Measurements from ENCODE around the gene LRRC36.

The LRRC36 gene

GRCh38 chr16:67384778-67385510, 58.3 kb downstream of the LRRC36 start:
- DNase-seq (ENCODE audit: low read depth, low spot score): no peak
- no peak overlapping the region for H3K4me3 ChIP-seq (ENCODE audit: low read length)

DNA sequence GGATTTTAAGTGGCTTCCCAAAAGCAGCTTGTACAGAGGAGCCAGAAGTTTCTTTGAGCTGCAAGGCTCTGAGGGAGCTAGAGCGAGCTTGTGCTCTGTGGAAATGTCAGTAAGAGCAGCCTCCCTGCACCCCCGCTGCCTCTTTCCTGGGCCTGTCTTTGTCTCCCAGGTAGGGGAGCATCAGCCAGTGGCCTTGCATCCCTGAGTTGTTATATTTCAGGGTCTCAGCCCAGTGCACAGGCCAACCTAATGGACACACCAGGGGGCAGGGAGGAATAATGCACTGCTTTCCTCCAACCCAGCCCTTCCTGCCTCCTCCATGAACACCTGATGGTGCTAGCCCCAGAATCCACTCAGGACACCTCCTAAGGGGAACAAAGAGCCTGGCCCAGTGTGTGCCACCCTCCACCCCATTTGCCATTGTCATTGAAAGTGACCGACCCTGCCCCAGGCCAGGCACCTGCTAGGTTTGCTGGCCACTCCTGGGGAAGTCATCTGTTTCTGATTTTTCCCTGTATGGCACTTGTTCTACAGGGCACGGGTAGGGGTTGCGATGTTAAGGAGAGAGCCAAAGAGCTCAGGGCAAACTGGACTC, 60.3 kb downstream of the LRRC36 start:
- no peak for DNase-seq (ENCODE audit: low read depth, low spot score)
- no peak overlapping the region for H3K4me3 ChIP-seq (ENCODE audit: low read length)

DNA sequence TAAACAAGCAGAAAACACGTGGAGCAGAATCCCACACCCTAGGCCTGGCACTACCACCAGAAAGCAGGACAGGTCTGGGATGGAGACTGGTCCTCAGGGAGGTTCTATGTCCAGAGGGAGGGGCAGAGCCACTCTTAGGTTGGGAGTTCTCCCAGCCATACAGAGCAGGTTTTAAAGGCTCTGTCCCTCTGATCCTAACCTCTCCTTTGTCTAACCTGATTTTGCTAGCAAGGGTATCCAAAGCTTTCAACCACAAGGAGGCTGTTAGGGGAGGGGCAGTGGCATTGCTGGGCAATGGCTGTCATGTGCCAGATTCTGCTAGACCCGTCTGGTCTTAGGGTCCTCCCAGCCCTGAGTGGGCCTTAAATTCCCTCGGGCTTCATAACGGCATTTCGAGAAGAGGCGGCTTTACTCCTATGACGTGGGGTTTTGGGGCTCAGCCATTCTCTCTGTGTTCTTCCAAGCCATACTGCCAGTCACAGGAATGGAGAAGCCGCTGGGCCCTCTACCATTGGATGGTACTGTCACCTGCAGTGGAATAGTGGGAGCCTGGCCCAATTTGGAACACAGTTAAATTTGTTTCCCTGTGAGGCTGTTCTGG, 61.0 kb downstream of the LRRC36 start:
- no peak overlapping the region for H3K4me3 ChIP-seq (ENCODE audit: low read length)
- no peak for DNase-seq (ENCODE audit: low read depth, low spot score)

GRCh38 chr16:67388191-67388590, 61.6 kb downstream of the LRRC36 start:
- no peak for DNase-seq (ENCODE audit: low read depth, low spot score)
- no peak overlapping the region for H3K4me3 ChIP-seq (ENCODE audit: low read length)

DNA sequence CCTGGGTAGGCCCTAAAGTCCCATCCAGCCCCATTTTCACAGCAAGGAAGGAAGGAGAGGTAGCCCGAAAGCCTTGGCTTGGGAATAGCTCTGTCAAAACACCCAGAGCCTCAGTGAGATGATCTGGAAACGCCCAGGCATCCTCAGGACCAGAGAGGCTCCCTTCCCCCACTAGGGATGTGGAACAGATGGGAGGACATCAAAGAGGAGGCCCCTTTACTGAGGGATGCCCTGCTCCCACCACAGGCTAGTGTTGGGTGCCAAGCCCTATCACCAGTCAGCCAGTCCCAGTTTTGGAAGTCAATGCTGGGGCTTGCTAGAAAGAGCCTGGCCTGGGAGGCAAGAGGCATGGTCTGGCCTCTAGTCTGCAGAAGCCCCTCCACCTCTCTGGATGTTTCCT, 62.0 kb downstream of the LRRC36 start:
- H3K4me3 ChIP-seq (ENCODE audit: low read length): no peak overlapping the region
- no peak for DNase-seq (ENCODE audit: low read depth, low spot score)

- DNase-seq (ENCODE audit: low read depth, low spot score): no peak
- no peak overlapping the region for H3K4me3 ChIP-seq (ENCODE audit: low read length)
Observed at GRCh38 chr16:67389911-67390815, 63.5 kb downstream of the LRRC36 start.

DNA sequence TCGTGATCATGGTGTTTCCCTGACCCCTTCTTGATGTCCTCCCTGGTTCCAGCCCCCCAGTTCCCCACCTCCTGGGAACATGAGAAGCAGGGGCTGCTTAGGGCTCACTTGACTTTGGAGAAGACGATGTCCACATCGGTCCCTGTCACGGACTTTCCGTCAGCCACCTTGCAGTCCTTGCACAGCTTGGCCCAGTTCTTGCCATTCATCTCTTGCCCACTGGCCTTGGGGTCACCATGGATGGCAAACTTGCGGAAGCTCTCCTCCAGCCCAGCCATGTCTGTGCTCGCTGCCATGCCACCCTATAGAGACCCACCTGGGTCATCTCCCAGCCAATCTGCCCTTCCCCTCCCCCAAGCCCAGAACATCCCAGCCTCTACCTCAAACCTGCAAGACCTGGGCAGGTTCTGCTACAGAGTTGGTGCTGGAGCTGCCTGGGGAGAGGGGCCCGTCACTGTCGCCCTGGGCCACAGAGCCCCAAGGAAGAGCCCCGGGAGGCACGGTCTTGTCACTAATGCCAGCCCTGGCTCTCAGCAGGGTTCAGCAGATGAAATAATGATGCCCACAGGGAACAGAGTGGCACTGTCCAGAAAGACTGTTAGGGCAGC, 64.3 kb downstream of the LRRC36 start:
- H3K4me3 ChIP-seq (ENCODE audit: low read length): no peak overlapping the region
- no peak for DNase-seq (ENCODE audit: low read depth, low spot score)

GRCh38 chr16:67391424-67392300, 65.0 kb downstream of the LRRC36 start:
- DNase-seq (ENCODE audit: low read depth, low spot score): no peak
- no peak overlapping the region for H3K4me3 ChIP-seq (ENCODE audit: low read length)

DNA sequence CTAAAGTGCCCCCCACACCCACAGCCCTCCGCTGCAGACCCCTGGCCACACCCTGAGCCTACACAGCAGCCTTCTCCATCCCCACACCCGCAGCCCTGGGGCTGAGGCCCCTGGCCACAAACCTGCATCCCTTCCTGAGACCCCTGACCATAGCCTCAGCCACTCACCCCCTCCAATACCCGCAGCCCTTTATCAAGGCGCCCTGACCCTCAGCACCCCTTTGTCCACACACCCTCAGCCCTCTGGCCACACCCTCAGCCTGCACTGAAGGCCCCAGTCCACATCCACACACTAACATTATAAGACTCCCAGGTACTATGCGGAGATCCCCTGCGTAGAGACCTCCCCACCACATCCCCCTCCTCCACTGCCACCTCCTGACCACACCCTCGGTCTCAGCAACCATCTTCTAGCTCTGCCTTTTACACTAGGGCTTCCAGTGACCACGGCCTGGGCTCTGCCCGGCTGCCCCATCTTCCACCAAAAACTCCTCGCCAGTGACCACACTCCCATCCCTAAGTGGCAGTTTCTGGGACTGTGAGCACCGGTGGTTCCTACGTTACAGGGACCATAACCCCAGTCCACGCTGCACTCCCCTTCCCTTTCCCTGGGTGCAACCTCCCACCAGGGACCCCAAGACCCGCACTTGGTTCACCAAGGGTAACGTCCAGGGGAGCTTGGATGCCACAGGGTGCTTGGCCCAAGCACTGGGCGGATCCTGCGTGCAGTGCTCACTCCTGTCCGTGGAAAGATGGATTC, 65.9 kb downstream of the LRRC36 start:
- DNase-seq (ENCODE audit: low read depth, low spot score): no peak
- no peak overlapping the region for H3K4me3 ChIP-seq (ENCODE audit: low read length)

GRCh38 chr16:67393111-67393787, 66.6 kb downstream of the LRRC36 start, which contains the start of gene TPPP3:
Gene TPPP3 (minus strand): TSS chr16:67393498. CDS start chr16:67391111, 2,387 bp downstream.
- no peak within 1 kb of the TSS for H3K4me3 ChIP-seq (ENCODE audit: low read length)
- no peak for DNase-seq (ENCODE audit: low read depth, low spot score)

- no peak overlapping the region for H3K4me3 ChIP-seq (ENCODE audit: low read length)
- DNase-seq (ENCODE audit: low read depth, low spot score): no peak
Observed at GRCh38 chr16:67393788-67394154, 67.2 kb downstream of the LRRC36 start.

DNA sequence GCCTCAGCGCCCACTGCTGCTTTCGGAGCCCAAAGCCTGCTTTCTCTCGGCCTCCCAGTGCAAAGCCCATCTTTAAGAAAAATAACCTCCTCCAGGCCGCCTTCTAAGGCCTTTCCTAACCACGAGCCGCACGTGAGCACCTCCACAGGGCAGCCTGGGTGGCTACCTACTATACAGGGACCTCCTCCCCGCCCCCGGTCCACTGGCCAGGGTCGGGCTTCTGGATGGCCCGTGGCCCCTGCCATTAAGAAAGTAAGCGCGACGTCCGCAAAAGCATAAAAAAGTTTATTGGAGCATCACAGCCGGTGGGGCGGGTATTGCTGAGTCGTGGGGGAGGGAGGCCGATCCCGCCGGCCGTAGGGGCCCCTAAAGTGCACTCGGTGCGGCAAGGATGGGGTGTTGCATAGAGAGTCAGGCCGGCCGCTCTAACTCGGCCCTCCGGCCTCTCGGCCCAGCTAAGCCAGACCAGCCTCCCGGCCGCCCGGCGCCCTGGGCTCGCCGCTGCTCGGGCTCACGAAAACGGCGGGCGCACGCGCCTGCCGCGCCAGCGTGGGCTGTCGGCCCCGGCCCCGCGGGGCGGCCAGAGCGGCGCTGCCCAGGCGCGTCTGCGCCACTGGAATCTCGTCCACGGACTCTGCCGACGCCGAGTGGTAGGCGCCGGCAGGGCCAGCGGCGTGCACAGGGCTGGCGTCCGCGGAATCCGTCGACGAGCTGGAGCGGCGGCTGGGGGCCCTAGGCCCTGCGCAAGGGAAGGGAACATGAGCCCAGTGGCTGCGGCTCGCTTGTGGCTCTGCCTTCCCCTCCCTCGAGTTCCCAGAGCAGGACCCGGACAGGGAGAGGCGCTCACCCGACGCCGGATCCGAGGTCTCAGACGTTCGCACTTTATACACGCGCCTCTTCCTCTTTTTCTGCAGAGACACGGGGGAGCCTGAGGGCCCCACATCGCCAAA, 67.8 kb downstream of the LRRC36 start:
- no peak overlapping the region for H3K4me3 ChIP-seq (ENCODE audit: low read length)
- DNase-seq (ENCODE audit: low read depth, low spot score): no peak

- DNase-seq (ENCODE audit: low read depth, low spot score): no peak
- no peak overlapping the region for H3K4me3 ChIP-seq (ENCODE audit: low read length)
Observed at GRCh38 chr16:67395105-67395457, 68.5 kb downstream of the LRRC36 start.

- no peak for DNase-seq (ENCODE audit: low read depth, low spot score)
- no peak overlapping the region for H3K4me3 ChIP-seq (ENCODE audit: low read length)
Observed at GRCh38 chr16:67395458-67396158, 69.0 kb downstream of the LRRC36 start.

DNA sequence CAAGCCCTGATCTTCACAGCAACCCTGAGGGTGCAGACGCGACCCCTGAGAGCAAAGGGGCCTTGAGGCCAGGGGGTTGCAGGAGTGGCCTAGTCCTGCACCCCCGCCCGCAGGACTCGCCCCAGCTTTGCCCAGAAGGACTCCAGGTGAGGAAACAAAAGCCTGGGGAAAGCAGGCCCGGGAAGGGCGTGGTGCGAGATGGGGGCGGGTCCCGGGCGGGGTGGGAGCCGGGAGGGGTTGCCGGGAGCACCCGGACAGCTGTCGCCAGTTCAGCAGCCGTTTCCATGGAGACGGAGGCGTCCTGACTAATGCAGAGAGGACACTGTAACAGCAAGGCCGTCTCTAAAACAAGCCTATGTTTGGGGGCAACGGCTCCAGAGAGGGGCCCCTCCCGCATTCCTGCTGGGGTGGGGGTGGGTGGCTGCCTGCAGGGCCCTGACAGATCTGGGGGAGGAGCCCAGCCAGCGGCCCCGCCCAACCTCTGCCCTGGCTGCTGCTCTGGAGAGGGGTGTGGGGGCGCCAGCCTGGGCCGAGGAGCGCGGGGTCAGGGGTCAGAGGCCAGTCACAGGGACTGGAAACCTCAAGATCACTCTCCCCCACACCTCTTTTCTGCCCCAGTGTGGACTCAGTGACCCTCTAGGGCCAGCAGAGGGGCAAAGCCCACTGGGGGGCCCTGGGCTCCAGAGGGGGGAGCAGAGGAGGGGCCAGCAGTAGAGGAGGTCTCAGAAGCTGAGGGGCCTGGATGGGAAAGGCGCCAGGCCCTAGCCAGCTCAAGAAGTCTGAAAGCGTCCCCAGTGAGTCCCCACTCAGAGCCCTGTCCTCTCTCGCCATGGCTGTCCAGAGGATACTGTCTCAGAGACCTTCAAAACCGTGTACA, 69.8 kb downstream of the LRRC36 start:
- no peak overlapping the region for H3K4me3 ChIP-seq (ENCODE audit: low read length)
- DNase-seq (ENCODE audit: low read depth, low spot score): no peak
